Measurements from ENCODE around the gene RALGAPA2. TPM values are rescaled to one million over a fixed set of nuclear protein-coding genes. Genes with fewer than 3 reads are reported as not detected.

RALGAPA2 gene
- total and polyA plus RNA-seq, 2 experiments from 2014 or later: 13.1 to 43.4 TPM

- Mint-ChIP-seq H3K4me1 (peaks cover 9% of the 10 kb centered on the region), H3K27me3 (ENCODE audit: insufficient read depth, low read depth, poor library complexity) (peaks cover 2% of the 10 kb centered on the region), H3K9me3 (no peaks in the 10 kb centered on the region), H3K27ac (no peak overlapping the region), H3K36me3 (ENCODE audit: low read depth) (no peaks in the 10 kb centered on the region; the same call in 1 of the 3 replicates), H3K4me3 (no peak overlapping the region)
- TF ChIP-seq, protein P1, sequence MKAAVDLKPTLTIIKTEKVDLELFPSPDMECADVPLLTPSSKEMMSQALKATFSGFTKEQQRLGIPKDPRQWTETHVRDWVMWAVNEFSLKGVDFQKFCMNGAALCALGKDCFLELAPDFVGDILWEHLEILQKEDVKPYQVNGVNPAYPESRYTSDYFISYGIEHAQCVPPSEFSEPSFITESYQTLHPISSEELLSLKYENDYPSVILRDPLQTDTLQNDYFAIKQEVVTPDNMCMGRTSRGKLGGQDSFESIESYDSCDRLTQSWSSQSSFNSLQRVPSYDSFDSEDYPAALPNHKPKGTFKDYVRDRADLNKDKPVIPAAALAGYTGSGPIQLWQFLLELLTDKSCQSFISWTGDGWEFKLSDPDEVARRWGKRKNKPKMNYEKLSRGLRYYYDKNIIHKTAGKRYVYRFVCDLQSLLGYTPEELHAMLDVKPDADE (IDR thresholded peaks at IDR 0.05): no peak
- TF ChIP-seq REST (IDR thresholded peaks at IDR 0.05; ENCODE audit: unreplicated experiment): no peak
- no peak for TF ChIP-seq NANOG (IDR thresholded peaks at IDR 0.05; ENCODE audit: borderline replicate concordance)
- TF ChIP-seq ZNF331 (CRISPR knock-in tag; IDR thresholded peaks at IDR 0.05; ENCODE audit: low read depth): no peak
- TF ChIP-seq ZNF114 (CRISPR knock-in tag; IDR thresholded peaks at IDR 0.05): no peak
- no peaks in the 10 kb centered on the region for H3K9me2 ChIP-seq (ENCODE audit: insufficient read depth)
- no peaks in the 10 kb centered on the region for H3K27me3 ChIP-seq (ENCODE audit: insufficient read depth)
- no peaks in the 10 kb centered on the region for H3K79me2 ChIP-seq (replicated peaks; ENCODE audit: insufficient read depth)
- no peak overlapping the region for H3K4me3 ChIP-seq
- DNase-seq (ENCODE audit: low spot score) (no peak), ATAC-seq (no peak)
- no peaks in the 10 kb centered on the region for H3F3A ChIP-seq (replicated peaks; ENCODE audit: low read depth)
- no peak overlapping the region for H2AFZ ChIP-seq
- no peaks in the 10 kb centered on the region for H4K20me1 ChIP-seq (replicated peaks; ENCODE audit: insufficient read depth)
- no peaks in the 10 kb centered on the region for H3K36me3 ChIP-seq (ENCODE audit: insufficient read depth)
- no peak overlapping the region for H3K27ac ChIP-seq (ENCODE audit: low read depth)
- H3K4me1 ChIP-seq (ENCODE audit: insufficient read depth): peaks cover 4% of the 10 kb centered on the region; the same call in 1 of the 2 replicates
- no peak overlapping the region for H3K4me2 ChIP-seq
These were observed 144.7 kb downstream of the RALGAPA2 start for GRCh38 chr20:20567712-20568111.

- Histone ChIP-seq H3K27ac (ENCODE audit: low read depth) (no peak overlapping the region), H2AFZ (no peak overlapping the region), H4K20me1 (replicated peaks; ENCODE audit: insufficient read depth) (no peaks in the 10 kb centered on the region), H3F3A (replicated peaks; ENCODE audit: low read depth) (no peaks in the 10 kb centered on the region), H3K4me3 (no peak overlapping the region), H3K9me2 (ENCODE audit: insufficient read depth) (no peaks in the 10 kb centered on the region), H3K27me3 (ENCODE audit: insufficient read depth) (no peaks in the 10 kb centered on the region), H3K4me1 (ENCODE audit: insufficient read depth) (peaks cover 4% of the 10 kb centered on the region; the same call in 1 of the 2 replicates), H3K79me2 (replicated peaks; ENCODE audit: insufficient read depth) (no peaks in the 10 kb centered on the region), H3K4me2 (no peak overlapping the region), H3K36me3 (ENCODE audit: insufficient read depth) (no peaks in the 10 kb centered on the region)
- Mint-ChIP-seq H3K27ac (no peak overlapping the region), H3K4me1 (peaks cover 10% of the 10 kb centered on the region), H3K36me3 (ENCODE audit: low read depth) (no peaks in the 10 kb centered on the region; the same call in 2 of the 3 replicates), H3K27me3 (ENCODE audit: insufficient read depth, low read depth, poor library complexity) (peaks cover 2% of the 10 kb centered on the region), H3K4me3 (no peak overlapping the region), H3K9me3 (no peaks in the 10 kb centered on the region)
- DNase-seq (ENCODE audit: low spot score) (no peak), ATAC-seq (no peak)
- no peak for TF ChIP-seq NANOG (IDR thresholded peaks at IDR 0.05; ENCODE audit: borderline replicate concordance)
- no peak for TF ChIP-seq STAT1 (IDR thresholded peaks at IDR 0.05; ENCODE audit: unreplicated experiment)
- no peak for TF ChIP-seq JUNB (IDR thresholded peaks at IDR 0.05; ENCODE audit: unreplicated experiment)
- no peak for TF ChIP-seq EZH2 (IDR thresholded peaks at IDR 0.05; ENCODE audit: low read depth, unreplicated experiment)
- TF ChIP-seq CTCF (conservative IDR thresholded peaks at IDR 0.05; ENCODE audit: low read depth in 2 of 2): no peak
- TF ChIP-seq CREB1 (CRISPR knock-in tag; IDR thresholded peaks at IDR 0.05; ENCODE audit: low read depth): no peak
These were observed 145.9 kb downstream of the RALGAPA2 start for GRCh38 chr20:20566516-20566915.
